ENCODE measurements around the gene VPS26C.
"Not testable (repeated sequence)": the region's sequence is repeated elsewhere in the genome, so short reads cannot be mapped to it uniquely, and the experiment has no call there.

Gene VPS26C

DNA sequence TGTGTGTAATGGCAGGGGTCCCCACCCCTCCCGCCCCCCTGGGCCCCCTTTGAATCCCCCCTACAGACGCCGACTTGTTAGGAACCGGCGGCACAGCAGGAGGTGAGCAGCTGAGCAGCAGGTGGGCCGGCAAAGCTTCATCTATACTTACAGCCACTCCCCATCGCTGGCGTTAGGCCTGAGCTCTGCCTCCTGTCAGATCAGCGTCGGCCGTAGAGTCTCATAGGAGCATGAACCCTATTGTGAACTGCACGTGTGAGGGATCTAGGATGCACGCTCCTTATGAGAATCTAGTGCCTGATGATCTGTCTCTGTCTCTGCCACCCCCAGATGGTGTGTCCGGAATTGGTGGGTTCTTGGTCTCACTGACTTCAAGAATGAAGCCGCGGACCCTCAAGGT, 14.9 kb upstream of the VPS26C start:
- H3K27me3 ChIP-seq (ENCODE audit: insufficient read depth, insufficient read length) = peaks cover 3% of the 10 kb centered on the region
- no peak overlapping the region for H3K9ac ChIP-seq (ENCODE audit: insufficient read length, low read depth)
- no peaks in the 10 kb centered on the region for H3K36me3 ChIP-seq (ENCODE audit: insufficient read depth, insufficient read length, low read length)
- DNase-seq (ENCODE audit: low read depth, low spot score) = no peak
- no peak overlapping the region for H3K4me3 ChIP-seq (ENCODE audit: insufficient read length, low read depth)
- TF ChIP-seq ZNF274 (IDR thresholded peaks at IDR 0.05; ENCODE audit: low read depth, low read length) (no peak), YY1 (IDR thresholded peaks at IDR 0.05; ENCODE audit: insufficient read depth, insufficient read length) (no peak), SUZ12 (IDR thresholded peaks at IDR 0.05; ENCODE audit: extremely low read depth, insufficient read depth, insufficient read length) (no peak)
- peaks cover 3% of the 10 kb centered on the region for H3K9me3 ChIP-seq (ENCODE audit: insufficient read depth, low read length)
- no peaks in the 10 kb centered on the region for H3K4me1 ChIP-seq (ENCODE audit: insufficient read depth, insufficient read length)

DNA sequence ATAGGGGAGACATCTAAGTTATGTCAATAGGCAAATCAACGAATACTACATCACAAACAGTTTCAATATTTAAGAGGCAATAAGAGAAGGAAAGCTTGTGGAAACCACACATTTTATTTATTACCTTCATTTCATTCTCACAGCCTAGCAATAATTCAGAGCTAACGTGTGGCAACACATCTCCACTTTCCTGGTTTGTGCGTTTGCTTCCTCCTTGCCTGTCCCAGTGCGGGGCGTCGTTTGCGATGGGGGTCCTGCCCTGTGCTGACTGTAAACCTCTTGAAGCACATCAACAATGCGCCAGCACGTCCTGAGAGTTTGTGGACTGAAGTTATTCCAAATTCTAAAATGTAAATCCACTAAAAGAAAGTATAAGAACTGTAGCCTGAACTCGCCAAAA, 14.4 kb upstream of the VPS26C start:
- Histone ChIP-seq H3K4me1 (ENCODE audit: insufficient read depth, insufficient read length) (no peaks in the 10 kb centered on the region), H3K27me3 (ENCODE audit: insufficient read depth, insufficient read length) (peaks cover 3% of the 10 kb centered on the region), H3K4me3 (ENCODE audit: insufficient read length, low read depth) (no peak overlapping the region), H3K9ac (ENCODE audit: insufficient read length, low read depth) (no peak overlapping the region), H3K36me3 (ENCODE audit: insufficient read depth, insufficient read length, low read length) (no peaks in the 10 kb centered on the region), H3K9me3 (ENCODE audit: insufficient read depth, low read length) (peaks cover 3% of the 10 kb centered on the region)
- TF ChIP-seq SUZ12 (IDR thresholded peaks at IDR 0.05; ENCODE audit: extremely low read depth, insufficient read depth, insufficient read length) (no peak), ZNF274 (IDR thresholded peaks at IDR 0.05; ENCODE audit: low read depth, low read length) (no peak), YY1 (IDR thresholded peaks at IDR 0.05; ENCODE audit: insufficient read depth, insufficient read length) (no peak)
- no peak for DNase-seq (ENCODE audit: low read depth, low spot score)

DNA sequence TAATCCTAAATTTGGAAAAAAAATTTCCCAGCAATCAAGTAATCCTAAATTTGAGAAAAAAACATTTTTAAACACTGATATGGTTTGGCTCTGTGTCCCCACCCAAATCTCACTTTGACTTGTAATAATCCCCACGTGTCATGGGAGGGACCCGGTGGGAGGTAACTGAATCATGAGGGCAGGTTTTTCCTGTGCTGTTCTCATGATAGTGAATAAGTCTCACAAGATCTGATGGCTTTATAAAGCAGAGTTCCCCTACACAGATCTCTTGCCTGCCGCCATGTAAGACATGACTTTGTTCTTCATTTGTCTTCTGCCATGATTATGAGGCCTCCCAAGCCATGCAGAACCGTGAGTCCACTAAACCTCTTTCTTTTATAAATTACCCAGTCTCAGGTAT, 12.1 kb upstream of the VPS26C start:
- DNase-seq (ENCODE audit: low read depth, low spot score); H3K9ac ChIP-seq (ENCODE audit: insufficient read length, low read depth); H3K4me1 ChIP-seq (ENCODE audit: insufficient read depth, insufficient read length); H3K4me3 ChIP-seq (ENCODE audit: insufficient read length, low read depth); H3K36me3 ChIP-seq (ENCODE audit: insufficient read depth, insufficient read length, low read length); H3K9me3 ChIP-seq (ENCODE audit: insufficient read depth, low read length); H3K27me3 ChIP-seq (ENCODE audit: insufficient read depth, insufficient read length): not testable (repeated sequence)

DNA sequence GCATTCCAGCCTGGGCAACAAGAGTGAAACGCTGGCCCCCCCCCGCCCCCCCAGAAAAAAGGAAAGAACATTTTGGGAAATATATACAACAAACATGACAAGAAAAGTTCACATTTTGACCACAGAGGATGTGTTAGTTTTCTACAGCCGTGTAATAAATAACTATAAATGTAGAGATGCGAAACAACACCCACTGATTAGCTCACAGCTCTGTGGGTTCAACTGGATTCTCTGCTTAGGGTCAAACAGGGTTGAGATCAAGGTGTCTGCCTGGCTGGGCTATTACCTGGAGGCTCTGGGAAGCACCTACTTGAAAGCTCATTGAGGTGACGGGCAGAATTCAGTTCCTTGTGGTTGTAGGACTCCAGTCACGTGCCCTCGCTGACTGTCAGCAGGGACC, 11.1 kb upstream of the VPS26C start:
- no peaks in the 10 kb centered on the region; the same call in 1 of the 2 replicates for H3K9me3 ChIP-seq (ENCODE audit: insufficient read depth, low read length)
- DNase-seq (ENCODE audit: low read depth, low spot score) = no peak
- H3K9ac ChIP-seq (ENCODE audit: insufficient read length, low read depth) = no peak overlapping the region
- H3K27me3 ChIP-seq (ENCODE audit: insufficient read depth, insufficient read length) = peaks cover 3% of the 10 kb centered on the region
- no peak overlapping the region for H3K4me3 ChIP-seq (ENCODE audit: insufficient read length, low read depth)
- TF ChIP-seq SUZ12 (IDR thresholded peaks at IDR 0.05; ENCODE audit: extremely low read depth, insufficient read depth, insufficient read length) = no peak
- no peak for TF ChIP-seq ZNF274 (IDR thresholded peaks at IDR 0.05; ENCODE audit: low read depth, low read length)
- no peak for TF ChIP-seq YY1 (IDR thresholded peaks at IDR 0.05; ENCODE audit: insufficient read depth, insufficient read length)
- H3K4me1 ChIP-seq (ENCODE audit: insufficient read depth, insufficient read length) = no peaks in the 10 kb centered on the region
- H3K36me3 ChIP-seq (ENCODE audit: insufficient read depth, insufficient read length, low read length) = no peaks in the 10 kb centered on the region

DNA sequence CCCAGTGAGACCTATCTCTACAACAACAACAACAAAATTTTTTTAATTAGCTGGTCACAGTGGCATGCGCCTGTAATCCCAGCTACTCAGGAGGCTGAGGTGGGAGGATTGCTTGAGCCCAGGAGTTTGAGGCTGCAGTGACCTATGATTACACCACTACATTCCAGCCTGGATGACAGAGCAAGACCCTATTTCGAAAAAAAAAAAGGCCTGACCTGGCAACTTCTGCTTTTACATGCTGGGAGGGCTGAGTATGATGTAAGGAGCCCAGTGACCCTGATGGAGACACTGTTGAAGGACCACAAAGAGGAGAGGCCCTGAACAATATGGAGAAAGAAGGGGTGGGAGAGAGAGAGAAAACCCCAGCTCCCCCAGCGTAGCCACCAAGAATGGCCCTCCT, 9.2 kb upstream of the VPS26C start:
- Histone ChIP-seq H3K4me1 (ENCODE audit: insufficient read depth, insufficient read length) (no peaks in the 10 kb centered on the region), H3K4me3 (ENCODE audit: insufficient read length, low read depth) (no peak overlapping the region), H3K36me3 (ENCODE audit: insufficient read depth, insufficient read length, low read length) (no peaks in the 10 kb centered on the region), H3K27me3 (ENCODE audit: insufficient read depth, insufficient read length) (peaks cover 3% of the 10 kb centered on the region), H3K9me3 (ENCODE audit: insufficient read depth, low read length) (no peaks in the 10 kb centered on the region; the same call in 1 of the 2 replicates), H3K9ac (ENCODE audit: insufficient read length, low read depth) (no peak overlapping the region)
- no peak for TF ChIP-seq YY1 (IDR thresholded peaks at IDR 0.05; ENCODE audit: insufficient read depth, insufficient read length)
- no peak for TF ChIP-seq ZNF274 (IDR thresholded peaks at IDR 0.05; ENCODE audit: low read depth, low read length)
- no peak for TF ChIP-seq SUZ12 (IDR thresholded peaks at IDR 0.05; ENCODE audit: extremely low read depth, insufficient read depth, insufficient read length)
- DNase-seq (ENCODE audit: low read depth, low spot score) = no peak

DNA sequence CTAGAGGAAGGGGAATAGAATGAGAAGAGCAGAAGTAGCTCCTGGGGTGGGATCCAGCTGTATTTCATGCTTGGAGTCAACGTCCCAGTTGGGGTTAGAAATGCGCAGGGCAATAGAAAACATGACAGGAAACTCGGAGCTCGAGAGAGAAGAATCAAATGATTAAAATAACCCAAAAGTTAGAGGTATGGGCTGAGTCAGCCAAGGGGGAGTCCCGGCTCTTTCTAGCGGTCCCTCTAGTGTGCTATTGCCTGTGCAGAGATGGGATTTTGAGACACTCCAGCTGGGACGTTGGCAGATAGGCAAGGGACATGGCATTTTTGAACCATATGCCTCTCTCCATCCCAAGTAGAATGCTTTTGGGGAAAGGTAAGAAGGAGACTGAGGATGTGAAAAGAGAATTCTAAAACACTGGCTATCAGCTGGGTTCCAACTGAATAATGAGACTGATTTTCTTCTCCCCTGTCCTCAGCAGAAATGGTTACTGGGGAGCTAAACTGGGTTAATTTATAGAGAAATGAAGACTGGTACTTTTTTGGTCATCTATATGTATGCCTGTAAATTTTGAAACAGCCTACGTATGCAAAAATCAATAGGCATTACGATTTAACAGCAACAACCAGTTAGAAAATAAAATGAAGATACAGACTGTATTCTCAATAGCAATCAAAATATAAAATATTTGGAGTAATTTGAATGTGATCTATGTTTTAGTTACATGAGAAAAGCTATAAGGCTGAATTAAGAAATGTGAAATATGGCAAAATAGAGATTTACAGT, 7.0 kb upstream of the VPS26C start:
- TF ChIP-seq YY1 (IDR thresholded peaks at IDR 0.05; ENCODE audit: insufficient read depth, insufficient read length) (no peak), ZNF274 (IDR thresholded peaks at IDR 0.05; ENCODE audit: low read depth, low read length) (no peak), SUZ12 (IDR thresholded peaks at IDR 0.05; ENCODE audit: extremely low read depth, insufficient read depth, insufficient read length) (no peak)
- DNase-seq (ENCODE audit: low read depth, low spot score) = no peak
- Histone ChIP-seq H3K27me3 (ENCODE audit: insufficient read depth, insufficient read length) (no peaks in the 10 kb centered on the region), H3K9me3 (ENCODE audit: insufficient read depth, low read length) (no peaks in the 10 kb centered on the region; the same call in 1 of the 2 replicates), H3K36me3 (ENCODE audit: insufficient read depth, insufficient read length, low read length) (no peaks in the 10 kb centered on the region), H3K9ac (ENCODE audit: insufficient read length, low read depth) (no peak overlapping the region), H3K4me1 (ENCODE audit: insufficient read depth, insufficient read length) (no peaks in the 10 kb centered on the region), H3K4me3 (ENCODE audit: insufficient read length, low read depth) (no peak overlapping the region)

DNA sequence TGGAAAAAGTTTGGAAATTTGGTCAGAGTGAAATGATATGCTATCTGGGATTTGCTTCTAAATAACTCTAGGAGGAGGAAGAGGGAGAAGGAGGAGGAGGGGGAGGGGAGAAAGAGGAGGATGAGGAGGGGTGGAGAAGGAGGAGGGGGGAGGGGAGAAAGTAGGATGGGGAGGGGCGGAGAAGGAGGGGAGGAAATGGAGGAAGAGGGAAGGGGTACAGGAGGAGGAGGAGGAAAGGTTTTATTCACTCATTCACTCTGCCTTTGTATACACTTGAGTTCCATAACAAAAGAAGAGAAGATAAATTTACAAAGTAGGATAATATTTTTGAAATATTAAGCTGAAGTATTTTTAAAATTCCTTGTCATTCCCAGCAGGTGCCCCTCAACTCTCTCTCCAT, 6.3 kb upstream of the VPS26C start:
- no peaks in the 10 kb centered on the region for H3K36me3 ChIP-seq (ENCODE audit: insufficient read depth, insufficient read length, low read length)
- TF ChIP-seq YY1 (IDR thresholded peaks at IDR 0.05; ENCODE audit: insufficient read depth, insufficient read length) (no peak), SUZ12 (IDR thresholded peaks at IDR 0.05; ENCODE audit: extremely low read depth, insufficient read depth, insufficient read length) (no peak)
- no peaks in the 10 kb centered on the region for H3K9me3 ChIP-seq (ENCODE audit: insufficient read depth, low read length)
- no peak for DNase-seq (ENCODE audit: low read depth, low spot score)
- H3K4me1 ChIP-seq (ENCODE audit: insufficient read depth, insufficient read length) = no peaks in the 10 kb centered on the region
- H3K4me3 ChIP-seq (ENCODE audit: insufficient read length, low read depth) = no peak overlapping the region
- H3K9ac ChIP-seq (ENCODE audit: insufficient read length, low read depth) = no peak overlapping the region
- H3K27me3 ChIP-seq (ENCODE audit: insufficient read depth, insufficient read length) = no peaks in the 10 kb centered on the region

Data from NT2/D1 (cell line).